Measurements from ENCODE around the gene ZNF883.

Gene ZNF883

GRCh38 chr9:112917987-112918362 lies 94.0 kb downstream of the ZNF883 start:
- DNase-seq (ENCODE audit: low read depth): no peak

- no peak for DNase-seq (ENCODE audit: low read depth)
These were observed 94.7 kb downstream of the ZNF883 start for GRCh38 chr9:112917047-112917986.

- no peak for DNase-seq (ENCODE audit: low read depth)
These were observed 97.5 kb downstream of the ZNF883 start for GRCh38 chr9:112914524-112914923.

GRCh38 chr9:112913326-112913725 lies 98.7 kb downstream of the ZNF883 start:
- DNase-seq (ENCODE audit: low read depth): no peak

GRCh38 chr9:112912636-112913035 lies 99.4 kb downstream of the ZNF883 start:
- no peak for DNase-seq (ENCODE audit: low read depth)

- DNase-seq (ENCODE audit: low read depth): no peak
These were observed 100.3 kb downstream of the ZNF883 start for GRCh38 chr9:112911736-112912135.

Data from non-pigmented ciliary epithelial cell (primary cell).